GM19023 (cell line): Measurements from ENCODE around the gene IRF5.
"Not testable (repeated sequence)": the region's sequence is repeated elsewhere in the genome, so short reads cannot be mapped to it uniquely, and the experiment has no call there.

Source experiments
- ATAC-seq: cut with Tn5 transposase; IDR thresholded peaks from one replicate; pipeline ENCODE4 v1.9.1; 2021; ENCODE audit warnings: mild to moderate bottlenecking, moderate library complexity; ENCODE audit not compliant: unreplicated experiment

IRF5 gene

GRCh38 chr7:128906001-128906765 is 31.5 kb upstream of the IRF5 start:
- ATAC-seq: no peak

- ATAC-seq: no peak
These were observed 30.8 kb upstream of the IRF5 start for GRCh38 chr7:128906766-128907559.

GRCh38 chr7:128908750-128909624 is 28.7 kb upstream of the IRF5 start:
- ATAC-seq: no peak

GRCh38 chr7:128909625-128910568 is 27.8 kb upstream of the IRF5 start:
- no peak for ATAC-seq

GRCh38 chr7:128910569-128910945 is 27.2 kb upstream of the IRF5 start, which contains the start of gene KCP:
KCP (minus strand) TSS chr7:128910709; CDS start chr7:128910676, 33 bp downstream.
- ATAC-seq: no peak

GRCh38 chr7:128911423-128912031 is 26.2 kb upstream of the IRF5 start:
- no peak for ATAC-seq

- ATAC-seq: no peak
These were observed 25.4 kb upstream of the IRF5 start for GRCh38 chr7:128912281-128912680.

GRCh38 chr7:128912709-128913495 is 24.8 kb upstream of the IRF5 start:
- ATAC-seq: not testable (repeated sequence)

GRCh38 chr7:128913870-128914565 is 23.7 kb upstream of the IRF5 start:
- no peak for ATAC-seq

GRCh38 chr7:128914566-128915151 is 23.1 kb upstream of the IRF5 start:
- ATAC-seq: peak; percentile 59

- no peak for ATAC-seq
These were observed 22.4 kb upstream of the IRF5 start for GRCh38 chr7:128915271-128915819.

- no peak for ATAC-seq
These were observed 21.7 kb upstream of the IRF5 start for GRCh38 chr7:128915841-128916642.

- no peak for ATAC-seq
These were observed 21.1 kb upstream of the IRF5 start for GRCh38 chr7:128916643-128916915.

GRCh38 chr7:128917122-128917521 is 20.6 kb upstream of the IRF5 start:
- no peak for ATAC-seq

- no peak for ATAC-seq
These were observed 19.6 kb upstream of the IRF5 start for GRCh38 chr7:128918016-128918665.

GRCh38 chr7:128919241-128919640 is 18.5 kb upstream of the IRF5 start:
- no peak for ATAC-seq
